ENCODE results near the gene SVIL. TPM values are rescaled to one million over a fixed set of nuclear protein-coding genes. Genes with fewer than 3 reads are reported as not detected.

Gene SVIL
- total RNA-seq, 2 experiments from 2014 or later: 0.47 to 1.5 TPM

- H3K4me3 ChIP-seq (ENCODE audit: low read depth, low read length, poor library complexity, severe bottlenecking): no peak overlapping the region
- H3K4me2 ChIP-seq (ENCODE audit: low read length): no peak overlapping the region
- intact Hi-C loops (cut with micrococcal nuclease; ENCODE audit: unreplicated experiment): no loop called here
- POLR2A ChIA-PET: interaction anchor here (0.9 kb wide), 1 partner anchor 9 kb away, joined by 4 read pairs; no protein-coding TSS in a partner anchor
- H2AFZ ChIP-seq (ENCODE audit: low read length): no peak overlapping the region
- H3K4me1 ChIP-seq (ENCODE audit: insufficient read depth, low read length, poor library complexity, severe bottlenecking): no peaks in the 10 kb centered on the region
- DNase-seq (ENCODE audit: low spot score): no peak
- H3K36me3 ChIP-seq (ENCODE audit: insufficient read depth, low read length): no peaks in the 10 kb centered on the region
- no peak overlapping the region for H3K27ac ChIP-seq (ENCODE audit: low read depth, low read length, poor library complexity, severe bottlenecking)
- no TSS peak for BruUV-seq (replicated peaks)
- H3K9me3 ChIP-seq (ENCODE audit: low read length): no peaks in the 10 kb centered on the region
- H3K9me2 ChIP-seq (ENCODE audit: insufficient read depth, low read length): no peaks in the 10 kb centered on the region
- no peaks in the 10 kb centered on the region for H4K20me1 ChIP-seq (ENCODE audit: insufficient read depth, low read length)
- no peak for TF ChIP-seq CTCF (conservative IDR thresholded peaks at IDR 0.05; ENCODE audit: low read length)
- no peak for TF ChIP-seq EZH2phosphoT487 (IDR thresholded peaks at IDR 0.05; ENCODE audit: borderline replicate concordance, low read depth, low read length)
- H3K79me2 ChIP-seq (ENCODE audit: insufficient read depth, low read depth, low read length): no peaks in the 10 kb centered on the region
- CTCF ChIA-PET (ENCODE audit: unreplicated experiment): no interaction called here
These were observed 111.9 kb downstream of the SVIL start for GRCh38 chr10:29522918-29523317.

DNA sequence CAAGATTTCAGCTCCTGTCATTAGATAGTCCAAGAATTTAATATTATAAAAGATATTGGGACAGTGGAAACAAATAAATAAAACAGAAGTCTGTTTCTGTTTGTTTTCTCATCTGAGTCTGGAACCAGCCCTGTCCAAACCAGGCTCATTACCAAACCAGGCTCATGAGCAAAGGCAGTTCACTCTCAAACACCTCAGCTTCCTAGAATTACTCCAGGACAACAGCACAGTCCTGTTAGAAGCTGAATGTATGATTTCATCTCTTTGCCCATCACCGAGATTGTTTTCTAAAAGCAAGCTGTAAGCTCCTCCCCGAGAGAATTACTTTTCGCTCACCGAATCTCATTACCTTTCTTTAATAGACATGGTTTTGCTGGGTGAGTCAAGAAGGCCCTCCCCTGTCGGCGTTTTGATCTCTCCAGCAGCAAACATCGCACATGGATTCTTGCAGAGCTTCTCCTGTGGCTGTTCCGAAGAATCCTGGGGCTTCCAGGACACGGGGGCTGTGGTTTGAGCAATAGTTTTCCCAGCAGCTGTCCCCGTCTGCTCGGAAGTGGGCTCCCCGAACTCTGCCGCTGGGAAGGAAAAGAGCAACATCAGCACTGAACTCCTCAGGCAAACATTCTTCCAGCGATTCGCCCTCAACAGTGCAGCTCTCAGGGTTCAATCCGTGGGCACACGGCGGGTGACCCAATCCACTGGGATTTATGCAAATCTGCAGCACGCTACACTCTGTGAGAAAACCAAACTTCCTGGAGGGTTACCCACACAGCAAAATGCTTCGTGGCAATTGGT, 112.5 kb downstream of the SVIL start:
- DNase-seq (ENCODE audit: low spot score): no peak
- H3K79me2 ChIP-seq (ENCODE audit: insufficient read depth, low read depth, low read length): no peaks in the 10 kb centered on the region
- H3K4me1 ChIP-seq (ENCODE audit: insufficient read depth, low read length, poor library complexity, severe bottlenecking): no peaks in the 10 kb centered on the region
- H3K4me2 ChIP-seq (ENCODE audit: low read length): no peak overlapping the region
- no peak overlapping the region for H2AFZ ChIP-seq (ENCODE audit: low read length)
- no peaks in the 10 kb centered on the region for H4K20me1 ChIP-seq (ENCODE audit: insufficient read depth, low read length)
- ChIA-PET POLR2A (interaction anchor here (0.5 to 0.6 kb wide), 2 partner anchors 1609 to 1883 kb away, joined by 3 to 4 read pairs; no protein-coding TSS in a partner anchor), CTCF (ENCODE audit: unreplicated experiment) (no interaction called here)
- H3K27ac ChIP-seq (ENCODE audit: low read depth, low read length, poor library complexity, severe bottlenecking): no peak overlapping the region
- no peak overlapping the region for H3K4me3 ChIP-seq (ENCODE audit: low read depth, low read length, poor library complexity, severe bottlenecking)
- no TSS peak for BruUV-seq (replicated peaks)
- no peaks in the 10 kb centered on the region for H3K9me2 ChIP-seq (ENCODE audit: insufficient read depth, low read length)
- TF ChIP-seq CTCF (conservative IDR thresholded peaks at IDR 0.05; ENCODE audit: low read length) (no peak), EZH2phosphoT487 (IDR thresholded peaks at IDR 0.05; ENCODE audit: borderline replicate concordance, low read depth, low read length) (no peak)
- H3K36me3 ChIP-seq (ENCODE audit: insufficient read depth, low read length): no peaks in the 10 kb centered on the region
- intact Hi-C loops (cut with micrococcal nuclease; ENCODE audit: unreplicated experiment): no loop called here
- no peaks in the 10 kb centered on the region for H3K9me3 ChIP-seq (ENCODE audit: low read length)

DNA sequence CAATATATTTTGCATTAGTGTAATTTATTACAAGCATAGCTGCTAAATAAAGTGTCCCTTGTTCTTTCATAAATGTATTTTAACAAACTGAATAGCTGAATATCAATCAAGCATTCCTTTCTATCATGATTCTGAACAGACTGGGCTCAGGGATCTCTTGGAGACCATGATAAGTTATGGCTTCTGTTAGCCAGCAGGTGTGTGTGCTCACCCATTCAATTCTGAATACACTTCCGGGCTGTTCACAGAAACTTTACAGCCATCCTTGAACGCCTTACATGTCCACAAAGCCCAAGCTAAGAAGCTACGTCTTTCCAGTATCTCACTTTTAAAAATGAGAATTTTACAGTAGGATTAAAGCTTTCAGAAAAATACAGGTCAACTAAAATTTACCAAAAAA, 115.1 kb downstream of the SVIL start:
- Histone ChIP-seq H3K4me3 (ENCODE audit: low read depth, low read length, poor library complexity, severe bottlenecking) (no peak overlapping the region), H3K9me3 (ENCODE audit: low read length) (no peaks in the 10 kb centered on the region), H3K36me3 (ENCODE audit: insufficient read depth, low read length) (no peaks in the 10 kb centered on the region), H2AFZ (ENCODE audit: low read length) (no peak overlapping the region), H3K27ac (ENCODE audit: low read depth, low read length, poor library complexity, severe bottlenecking) (no peak overlapping the region), H3K9me2 (ENCODE audit: insufficient read depth, low read length) (no peaks in the 10 kb centered on the region), H3K4me2 (ENCODE audit: low read length) (no peak overlapping the region), H3K79me2 (ENCODE audit: insufficient read depth, low read depth, low read length) (no peaks in the 10 kb centered on the region), H3K4me1 (ENCODE audit: insufficient read depth, low read length, poor library complexity, severe bottlenecking) (no peaks in the 10 kb centered on the region), H4K20me1 (ENCODE audit: insufficient read depth, low read length) (no peaks in the 10 kb centered on the region)
- ChIA-PET CTCF (ENCODE audit: unreplicated experiment) (no interaction called here), POLR2A (interaction anchor here (0.6 to 1.2 kb wide), 3 partner anchors 40 to 257 kb away, joined by 3 to 5 read pairs (median 3); no protein-coding TSS in a partner anchor)
- no peak for DNase-seq (ENCODE audit: low spot score)
- TF ChIP-seq CTCF (conservative IDR thresholded peaks at IDR 0.05; ENCODE audit: low read length) (no peak), EZH2phosphoT487 (IDR thresholded peaks at IDR 0.05; ENCODE audit: borderline replicate concordance, low read depth, low read length) (no peak)
- no TSS peak for BruUV-seq (replicated peaks)
- intact Hi-C loops (cut with micrococcal nuclease; ENCODE audit: unreplicated experiment): no loop called here
